Tibial artery (tissue), 4 donors: ENCODE measurements around the gene MAEA.

ENCODE experiments used
- DNase-seq, 2 donors: peaks; one replicate each; pipeline ENCODE4 v3.0.0-alpha.2; 2019
- H3K27ac ChIP-seq, 2 donors: fragments of 200-600 bp; sonication (generic) in 1 of 2; 1 replicate in 1 of 2; 2 replicates in 1 of 2; pipeline ENCODE4 v1.5.1; 2018 to 2019; ENCODE audit warnings: mild to moderate bottlenecking in 1 of 2
- H3K27me3 ChIP-seq, 2 donors: fragments of 200-600 bp; sonication (generic) in 1 of 2; one replicate each; pipeline versions ENCODE4 v1.5.1 to v1.6.0; 2016 to 2019
- H3K36me3 ChIP-seq, 3 donors: fragments of 200-600 bp; sonication (generic) in 2 of 3; one replicate each; pipeline ENCODE4 v1.5.1; 2016 to 2019; ENCODE audit warnings: mild to moderate bottlenecking in 2 of 3
- H3K4me1 ChIP-seq, 4 donors: fragments of 200-600 bp; sonication (generic) in 2 of 4; 1 replicate in 3 of 4; 2 replicates in 1 of 4; pipeline ENCODE4 v1.5.1; 2016 to 2019
- H3K4me3 ChIP-seq, 2 donors: fragments of 200-600 bp; sonication (generic) in 1 of 2; 1 replicate in 1 of 2; 2 replicates in 1 of 2; pipeline ENCODE4 v1.5.1; 2018 to 2019; ENCODE audit warnings: mild to moderate bottlenecking in 2 of 2
- H3K9me3 ChIP-seq, 3 donors: fragments of 200-600 bp; sonication (generic) in 1 of 3; one replicate each; pipeline ENCODE4 v1.5.1; 2016 to 2019
- CTCF ChIP-seq, 2 experiments: fragments of 200-600 bp in 1 of 2; fragments of 450-650 bp in 1 of 2; IDR thresholded peaks; one replicate each; pipeline ENCODE4 v1.5.1; 2017 to 2019; ENCODE audit warnings: antibody characterized with exemption in 2 of 2, mild to moderate bottlenecking in 1 of 2, moderate library complexity in 1 of 2
- intact Hi-C: fragments of 100-400 bp; cut with DNase I; formaldehyde crosslinking; loops from one replicate; pipeline ENCODE4 v1.15.0; 2023; ENCODE audit warnings: low total_unique reads

The MAEA gene

GRCh38 chr4:1299301-1299860 lies 9.7 kb downstream of the MAEA start:
- Histone ChIP-seq H3K4me1 (peaks cover 0 to 23% (median 13%) of the 10 kb centered on the region in 4 donors), H3K9me3 (no peaks in the 10 kb centered on the region), H3K27me3 (no peaks in the 10 kb centered on the region), H3K36me3 (peaks cover 6 to 44% (median 38%) of the 10 kb centered on the region in 3 donors), H3K27ac (no peak overlapping the region), H3K4me3 (no peak overlapping the region)
- intact Hi-C loops = no loop called here
- no peak for TF ChIP-seq CTCF (IDR thresholded peaks at IDR 0.05)
- DNase-seq = no peak

GRCh38 chr4:1300466-1301455 lies 11.1 kb downstream of the MAEA start:
- no peaks in the 10 kb centered on the region for H3K27me3 ChIP-seq
- peaks cover 0 to 14% (median 2%) of the 10 kb centered on the region in 4 donors for H3K4me1 ChIP-seq
- no peaks in the 10 kb centered on the region for H3K9me3 ChIP-seq
- H3K4me3 ChIP-seq = no peak overlapping the region
- H3K27ac ChIP-seq = no peak overlapping the region
- TF ChIP-seq CTCF (IDR thresholded peaks at IDR 0.05) = no peak
- DNase-seq = peak in 1 of 2 donors; percentile 54
- intact Hi-C loops = no loop called here
- H3K36me3 ChIP-seq = peaks cover 6 to 51% (median 38%) of the 10 kb centered on the region in 3 donors

DNA sequence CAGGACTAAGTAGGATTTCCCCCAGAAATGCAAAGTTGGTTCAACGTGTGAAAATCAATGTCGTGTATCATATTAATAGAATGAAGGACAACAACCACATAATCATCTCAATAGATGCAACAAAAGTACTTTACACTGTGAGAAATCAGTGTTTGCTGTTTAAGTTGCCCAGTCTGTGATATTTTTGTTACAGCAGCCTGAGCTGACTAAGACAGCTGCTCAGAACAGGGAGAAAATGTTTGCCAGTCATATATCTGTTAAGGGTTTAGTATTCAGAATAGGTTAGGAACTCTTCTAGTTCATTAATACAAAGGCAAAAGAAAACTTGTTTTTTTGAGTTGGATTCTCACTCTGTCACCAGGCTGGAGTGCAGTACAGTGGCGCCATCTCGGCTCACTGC lies 12.5 kb downstream of the MAEA start:
- intact Hi-C loops = no loop called here
- H3K4me3 ChIP-seq = no peak overlapping the region
- TF ChIP-seq CTCF (IDR thresholded peaks at IDR 0.05) = no peak
- DNase-seq = no peak
- H3K27ac ChIP-seq = no peak overlapping the region
- no peaks in the 10 kb centered on the region for H3K9me3 ChIP-seq
- H3K4me1 ChIP-seq = peaks cover 0 to 14% (median 2%) of the 10 kb centered on the region in 4 donors
- H3K36me3 ChIP-seq = peaks cover 6 to 47% (median 33%) of the 10 kb centered on the region in 3 donors
- no peaks in the 10 kb centered on the region for H3K27me3 ChIP-seq

- TF ChIP-seq CTCF (IDR thresholded peaks at IDR 0.05) = no peak
- peaks cover 0 to 17% (median 11%) of the 10 kb centered on the region in 3 donors for H3K36me3 ChIP-seq
- no peak for DNase-seq
- H3K27ac ChIP-seq = no peak overlapping the region
- H3K27me3 ChIP-seq = no peaks in the 10 kb centered on the region
- H3K9me3 ChIP-seq = no peaks in the 10 kb centered on the region
- peaks cover 0 to 25% (median 15%) of the 10 kb centered on the region in 4 donors for H3K4me1 ChIP-seq
- no peak overlapping the region for H3K4me3 ChIP-seq
- intact Hi-C loops = no loop called here
These were observed 15.6 kb downstream of the MAEA start for GRCh38 chr4:1305261-1305711.

- no peak overlapping the region for H3K27ac ChIP-seq
- H3K9me3 ChIP-seq = no peaks in the 10 kb centered on the region
- DNase-seq = no peak
- peaks cover 0 to 11% (median 7%) of the 10 kb centered on the region in 3 donors for H3K36me3 ChIP-seq
- no peak for TF ChIP-seq CTCF (IDR thresholded peaks at IDR 0.05)
- H3K4me1 ChIP-seq = peaks cover 0 to 28% (median 22%) of the 10 kb centered on the region in 4 donors
- no peak overlapping the region for H3K4me3 ChIP-seq
- no peaks in the 10 kb centered on the region for H3K27me3 ChIP-seq
- intact Hi-C loops = no loop called here
These were observed 16.2 kb downstream of the MAEA start for GRCh38 chr4:1305781-1306455.
